Activated CD4-positive, alpha-beta memory T cell treated with anti-CD3 and anti-CD28 coated beads for 36 hours (primary cell): ENCODE measurements around the gene NYAP1. TPM values are rescaled to one million over a fixed set of nuclear protein-coding genes. Genes with fewer than 3 reads are reported as not detected.
"Not testable (repeated sequence)": the region's sequence is repeated elsewhere in the genome, so short reads cannot be mapped to it uniquely, and the experiment has no call there.

ENCODE experiments used
- CTCF ChIA-PET: fragments of 350-600 bp; sonication (Branson Sonifier 250); formaldehyde crosslinking; loops from one replicate; lab custom pipeline; 2021; ENCODE audit warnings: antibody characterized with exemption, inconsistent platforms; lab: Charles Lee
- POLR2A ChIA-PET: fragments of 350-600 bp; sonication (Branson Sonifier 250); formaldehyde crosslinking; loops from one replicate; lab custom pipeline; 2021; ENCODE audit warnings: antibody characterized with exemption; lab: Charles Lee
- DNase-seq: peaks from one replicate; pipeline ENCODE4 v3.0.0-alpha.2; 2020
- H3K27ac Mint-ChIP-seq: one replicate; pipeline ENCODE4 v1.8.0; 2021; ENCODE audit warnings: mixed read lengths
- H3K27me3 Mint-ChIP-seq: one replicate; pipeline ENCODE4 v1.8.0; 2021; ENCODE audit warnings: mixed read lengths
- H3K36me3 Mint-ChIP-seq: one replicate; pipeline ENCODE4 v1.8.0; 2021; ENCODE audit warnings: mixed read lengths
- H3K4me1 Mint-ChIP-seq: one replicate; pipeline ENCODE4 v1.8.0; 2021; ENCODE audit warnings: low read depth, mixed read lengths
- H3K4me3 Mint-ChIP-seq: one replicate; pipeline ENCODE4 v1.8.0; 2021; ENCODE audit warnings: mild to moderate bottlenecking, mixed read lengths
- H3K9me3 Mint-ChIP-seq: one replicate; pipeline ENCODE4 v1.8.0; 2021; ENCODE audit warnings: mixed read lengths
- intact Hi-C: fragments of 100-400 bp; cut with micrococcal nuclease; formaldehyde crosslinking; loops from one replicate; pipeline ENCODE4 v1.15.1; 2023
- total RNA-seq, 2 experiments: library from RNA; stranded (reverse); gene quantifications; one replicate each; pipeline ENCODE4 v1.2.3, GENCODE V29; 2021

NYAP1 gene
- total RNA-seq, 2 experiments from 2014 or later: 0.17 to 0.24 TPM

DNA sequence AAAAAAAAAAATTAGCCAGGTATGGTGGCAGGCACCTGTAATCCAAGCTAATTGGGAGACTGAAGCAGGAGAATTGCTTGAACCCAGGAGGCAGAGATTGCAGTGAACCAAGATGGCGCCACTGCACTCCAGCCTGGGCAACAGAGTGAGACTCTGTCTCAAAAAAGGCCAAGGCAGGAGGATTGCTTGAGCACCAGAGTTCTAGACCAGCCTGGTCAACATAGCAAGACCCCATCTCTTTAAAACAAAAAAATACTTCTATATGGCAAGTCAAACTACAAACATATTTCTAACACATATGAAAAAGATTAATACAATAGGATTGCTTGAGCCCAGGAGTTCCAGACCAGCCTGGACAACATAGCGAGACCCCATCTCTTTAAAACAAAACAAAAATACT is 17.0 kb downstream of the NYAP1 start:
- H3K4me1 Mint-ChIP-seq, H3K27ac Mint-ChIP-seq, POLR2A ChIA-PET, H3K4me3 Mint-ChIP-seq, DNase-seq, H3K36me3 Mint-ChIP-seq, H3K27me3 Mint-ChIP-seq, H3K9me3 Mint-ChIP-seq, intact Hi-C loops: not testable (repeated sequence)
- CTCF ChIA-PET: interaction anchor here (0.9 kb wide), 1 partner anchor 65 kb away, joined by 3 read pairs; no protein-coding TSS in a partner anchor

GRCh38 chr7:100504031-100504430 is 20.3 kb downstream of the NYAP1 start:
- H3K36me3 Mint-ChIP-seq, DNase-seq, H3K4me3 Mint-ChIP-seq, POLR2A ChIA-PET, H3K4me1 Mint-ChIP-seq, intact Hi-C loops, H3K27ac Mint-ChIP-seq, H3K27me3 Mint-ChIP-seq, CTCF ChIA-PET, H3K9me3 Mint-ChIP-seq: not testable (repeated sequence)

DNA sequence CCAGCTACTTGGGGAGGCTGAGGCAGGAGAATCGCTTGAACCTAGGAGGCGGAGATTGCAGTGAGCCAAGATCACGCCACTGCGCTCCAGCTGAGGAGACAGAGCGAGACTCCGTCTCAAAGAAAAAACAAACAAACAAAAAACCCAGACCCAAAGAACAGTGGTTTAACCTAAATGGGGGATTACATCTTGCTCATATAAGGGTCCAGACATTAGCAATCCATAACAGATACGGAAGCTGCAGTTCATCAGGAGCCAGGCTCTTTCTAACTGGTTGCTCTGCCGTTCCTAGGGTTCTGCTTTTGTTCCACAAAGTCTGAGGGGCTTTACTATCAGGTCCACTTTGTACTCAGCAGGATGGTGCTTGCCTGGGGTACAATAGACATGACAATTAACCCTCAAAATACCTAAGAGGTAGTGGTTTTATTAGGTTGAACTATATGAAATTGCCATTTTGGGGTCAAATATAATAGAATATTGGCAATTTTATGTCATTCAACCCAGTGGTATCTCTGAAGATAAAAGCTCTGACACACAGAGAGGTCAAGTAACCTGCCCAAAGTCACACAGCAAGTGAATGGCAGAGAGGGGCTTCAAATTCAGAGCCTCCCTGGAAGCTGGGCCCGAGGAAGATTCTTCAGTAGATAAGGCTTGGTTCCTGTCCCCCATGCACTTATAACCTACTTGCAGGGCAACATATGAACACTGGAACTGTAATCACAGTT is 21.3 kb downstream of the NYAP1 start:
- H3K9me3 Mint-ChIP-seq: no peaks in the 10 kb centered on the region
- H3K27ac Mint-ChIP-seq: no peak overlapping the region
- intact Hi-C loops: no loop called here
- ChIA-PET CTCF (no interaction called here), POLR2A (no interaction called here)
- H3K4me1 Mint-ChIP-seq: no peaks in the 10 kb centered on the region
- no peaks in the 10 kb centered on the region for H3K27me3 Mint-ChIP-seq
- H3K36me3 Mint-ChIP-seq: no peaks in the 10 kb centered on the region
- no peak for DNase-seq
- no peak overlapping the region for H3K4me3 Mint-ChIP-seq

DNA sequence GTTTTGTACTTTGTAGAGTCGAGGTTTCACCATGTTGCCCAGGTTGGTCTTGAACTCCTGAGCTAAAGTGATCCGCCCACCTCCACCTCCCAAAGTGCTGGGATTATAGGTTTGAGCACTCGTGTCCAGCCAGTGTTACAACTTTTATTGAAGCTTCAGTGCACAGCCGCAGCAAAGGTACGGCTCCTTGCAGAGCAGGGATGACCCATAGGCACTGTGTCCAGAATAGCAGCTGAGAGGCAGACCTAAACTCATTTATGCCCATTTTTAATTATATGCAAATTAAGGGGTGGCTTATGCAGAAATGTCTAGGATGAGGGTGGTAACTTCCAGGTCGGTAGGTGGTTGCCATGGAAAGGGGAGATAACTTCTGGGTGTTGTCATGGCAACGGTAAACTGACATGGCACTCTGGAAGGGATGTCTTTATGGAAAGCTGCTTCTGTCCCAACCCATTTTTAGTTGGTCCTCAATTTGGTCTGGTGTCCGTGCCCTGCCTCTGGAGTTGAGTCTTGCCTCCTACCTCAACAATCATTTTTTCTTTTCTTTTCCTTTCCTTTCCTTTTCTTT is 22.7 kb downstream of the NYAP1 start:
- H3K27ac Mint-ChIP-seq: no peak overlapping the region
- no peak for DNase-seq
- ChIA-PET CTCF (interaction anchor here (0.6 to 1.0 kb wide), 2 partner anchors 9 to 61 kb away, joined by 3 read pairs; no protein-coding TSS in a partner anchor), POLR2A (interaction anchor here (0.6 kb wide), 1 partner anchor 54 kb away, joined by 3 read pairs; no protein-coding TSS in a partner anchor)
- no peaks in the 10 kb centered on the region for H3K9me3 Mint-ChIP-seq
- no peaks in the 10 kb centered on the region for H3K36me3 Mint-ChIP-seq
- H3K4me1 Mint-ChIP-seq: no peaks in the 10 kb centered on the region
- H3K27me3 Mint-ChIP-seq: no peaks in the 10 kb centered on the region
- H3K4me3 Mint-ChIP-seq: no peak overlapping the region
- intact Hi-C loops: no loop called here

DNA sequence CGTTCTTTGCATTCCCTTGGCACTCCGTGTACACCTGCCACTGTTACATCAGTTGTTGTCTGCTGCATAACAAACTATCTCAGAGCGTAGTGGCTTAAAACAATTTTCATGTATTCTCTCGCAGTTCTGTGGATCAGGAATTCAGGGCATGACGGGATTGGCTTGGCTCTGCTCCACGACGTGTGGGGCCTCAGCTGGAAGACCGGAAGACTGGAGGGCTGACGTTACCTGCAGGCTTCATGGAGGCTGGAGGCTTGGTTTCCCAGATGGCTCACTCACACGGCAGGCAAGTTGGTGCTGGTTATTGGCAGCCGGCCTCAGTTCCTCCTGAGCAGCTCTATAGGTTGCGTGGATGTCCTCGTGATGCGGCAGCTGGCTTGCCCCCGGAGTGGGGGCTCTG is 25.5 kb downstream of the NYAP1 start:
- intact Hi-C loops: no loop called here
- no peak for DNase-seq
- CTCF ChIA-PET: no interaction called here
- Mint-ChIP-seq H3K4me1 (no peaks in the 10 kb centered on the region), H3K27me3 (no peaks in the 10 kb centered on the region), H3K4me3 (no peak overlapping the region), H3K36me3 (no peaks in the 10 kb centered on the region), H3K27ac (peak overlapping the region; percentile 26), H3K9me3 (no peaks in the 10 kb centered on the region)
- POLR2A ChIA-PET: no interaction called here

GRCh38 chr7:100510437-100511239 is 26.9 kb downstream of the NYAP1 start:
- peaks cover 6% of the 10 kb centered on the region for H3K4me1 Mint-ChIP-seq
- ChIA-PET POLR2A (no interaction called here), CTCF (no interaction called here)
- no peak overlapping the region for H3K27ac Mint-ChIP-seq
- no peak overlapping the region for H3K4me3 Mint-ChIP-seq
- no peaks in the 10 kb centered on the region for H3K27me3 Mint-ChIP-seq
- no peaks in the 10 kb centered on the region for H3K9me3 Mint-ChIP-seq
- H3K36me3 Mint-ChIP-seq: no peaks in the 10 kb centered on the region
- DNase-seq: no peak
- intact Hi-C loops: no loop called here

GRCh38 chr7:100513212-100513810 is 29.6 kb downstream of the NYAP1 start:
- Mint-ChIP-seq H3K4me3 (no peak overlapping the region), H3K27ac (no peak overlapping the region), H3K4me1 (peaks cover 21% of the 10 kb centered on the region), H3K36me3 (no peaks in the 10 kb centered on the region), H3K9me3 (no peaks in the 10 kb centered on the region), H3K27me3 (no peaks in the 10 kb centered on the region)
- intact Hi-C loops: no loop called here
- no peak for DNase-seq
- ChIA-PET POLR2A (no interaction called here), CTCF (interaction anchor here (1.1 kb wide), 1 partner anchor 46 kb away, joined by 4 read pairs; no protein-coding TSS in a partner anchor)

DNA sequence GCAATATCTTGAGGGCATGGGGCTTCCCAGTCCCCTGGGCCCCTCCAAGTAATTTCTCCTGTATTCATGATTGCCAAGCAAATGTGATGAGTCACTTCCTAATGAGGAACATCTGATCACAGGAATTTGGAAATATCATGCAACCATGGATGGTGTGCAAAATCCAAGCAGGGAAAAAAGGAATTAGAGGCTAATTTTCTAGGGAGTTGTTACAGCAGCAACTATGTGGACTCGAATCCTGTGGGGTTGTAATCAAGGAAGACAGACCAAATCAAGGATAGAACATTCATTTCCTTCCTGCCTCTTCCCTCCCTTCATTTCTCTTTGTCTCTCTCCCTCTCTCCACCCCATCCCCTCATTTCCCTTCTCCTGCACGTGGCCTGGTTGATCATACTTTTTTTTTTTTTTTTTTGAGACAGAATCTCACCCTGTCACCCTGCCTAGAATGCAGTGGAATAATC is 31.4 kb downstream of the NYAP1 start:
- Mint-ChIP-seq H3K36me3 (no peaks in the 10 kb centered on the region), H3K4me3 (no peak overlapping the region), H3K4me1 (peaks cover 21% of the 10 kb centered on the region), H3K9me3 (no peaks in the 10 kb centered on the region), H3K27ac (no peak overlapping the region), H3K27me3 (no peaks in the 10 kb centered on the region)
- POLR2A ChIA-PET: interaction anchor here (0.6 kb wide), 1 partner anchor 12 kb away, joined by 3 read pairs; no protein-coding TSS in a partner anchor
- intact Hi-C loops: no loop called here
- CTCF ChIA-PET: interaction anchor here (1.6 kb wide), 1 partner anchor 49 kb away, joined by 7 read pairs; no protein-coding TSS in a partner anchor
- no peak for DNase-seq

- intact Hi-C loops: no loop called here
Observed at GRCh38 chr7:100516135-100516812, 32.5 kb downstream of the NYAP1 start.

GRCh38 chr7:100517305-100517704 is 33.6 kb downstream of the NYAP1 start:
- Mint-ChIP-seq H3K9me3 (no peaks in the 10 kb centered on the region), H3K27me3 (no peaks in the 10 kb centered on the region), H3K4me3 (no peak overlapping the region), H3K36me3 (no peaks in the 10 kb centered on the region), H3K4me1 (peaks cover 21% of the 10 kb centered on the region), H3K27ac (no peak overlapping the region)
- ChIA-PET POLR2A (no interaction called here), CTCF (interaction anchor here (0.9 to 1.9 kb wide), 3 partner anchors 25 to 52 kb away, joined by 3 to 9 read pairs (median 3); no protein-coding TSS in a partner anchor)
- intact Hi-C loops: no loop called here
- DNase-seq: no peak

More at GRCh38 chr7:100516135-100516812, 32.5 kb downstream of the NYAP1 start:
- Mint-ChIP-seq H3K27ac (peak overlapping the region; percentile 21), H3K27me3 (no peaks in the 10 kb centered on the region), H3K4me1 (peaks cover 21% of the 10 kb centered on the region), H3K36me3 (no peaks in the 10 kb centered on the region), H3K4me3 (no peak overlapping the region), H3K9me3 (no peaks in the 10 kb centered on the region)
- CTCF ChIA-PET: interaction anchor here (1.0 to 1.9 kb wide), 4 partner anchors 11 to 65 kb away, joined by 4 to 9 read pairs (median 6); no protein-coding TSS in a partner anchor
- POLR2A ChIA-PET: no interaction called here
- peak; percentile 38 for DNase-seq

GRCh38 chr7:100519580-100519979 is 35.9 kb downstream of the NYAP1 start:
- intact Hi-C loops: no loop called here
- H3K27me3 Mint-ChIP-seq: no peaks in the 10 kb centered on the region
- no peaks in the 10 kb centered on the region for H3K9me3 Mint-ChIP-seq
- no peak for DNase-seq
- CTCF ChIA-PET: interaction anchor here (0.6 to 1.0 kb wide), 2 partner anchors 37 to 42 kb away, joined by 3 to 5 read pairs; no protein-coding TSS in a partner anchor
- POLR2A ChIA-PET: no interaction called here
- H3K4me3 Mint-ChIP-seq: no peak overlapping the region
- H3K27ac Mint-ChIP-seq: no peak overlapping the region
- H3K4me1 Mint-ChIP-seq: peaks cover 21% of the 10 kb centered on the region
- H3K36me3 Mint-ChIP-seq: no peaks in the 10 kb centered on the region
